Measurements from ENCODE around the gene COL28A1. TPM values are rescaled to one million over a fixed set of nuclear protein-coding genes. Genes with fewer than 3 reads are reported as not detected.
A peak's percentile ranks its signal among the peaks of the same experiment; 100 is the strongest.

The COL28A1 gene
- total and polyA plus RNA-seq, 8 donors, result 0.73 to 2.8 (median 2.1) TPM

DNA sequence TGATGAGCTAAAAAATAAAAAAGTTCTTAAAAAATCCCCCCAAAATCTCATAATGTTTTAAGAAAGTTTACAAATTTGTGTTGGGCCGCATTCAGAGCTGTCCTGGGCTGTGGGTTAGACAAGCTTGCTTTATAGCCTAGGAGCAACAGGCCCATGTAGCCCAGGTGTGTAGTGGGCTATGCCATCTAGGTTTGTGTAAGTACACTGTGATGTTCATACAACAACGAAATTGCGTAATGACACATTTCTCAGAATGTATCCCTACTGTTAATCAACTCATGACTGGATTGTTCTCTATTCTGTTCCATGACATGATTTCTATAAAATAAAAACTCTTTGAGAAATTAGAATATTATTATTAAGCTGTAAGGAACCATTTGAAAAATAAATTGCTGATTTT is 44.0 kb upstream of the COL28A1 start:
- TF ChIP-seq CTCF (IDR thresholded peaks at IDR 0.05), result no peak
- intact Hi-C loops (cut with DNase I), result no loop called here
- ATAC-seq (no peak), DNase-seq (no peak)
- Histone ChIP-seq H3K4me1 (peaks cover 0 to 22% of the 10 kb centered on the region in 2 donors), H3K9me3 (no peaks in the 10 kb centered on the region), H3K27me3 (no peaks in the 10 kb centered on the region), H3K4me3 (no peak overlapping the region), H3K27ac (no peak overlapping the region), H3K36me3 (peaks cover 0 to 6% of the 10 kb centered on the region in 2 donors)

GRCh38 chr7:7577888-7578287 is 42.2 kb upstream of the COL28A1 start:
- no peak overlapping the region for H3K27ac ChIP-seq
- intact Hi-C loops (cut with DNase I), result no loop called here
- ATAC-seq (no peak), DNase-seq (no peak)
- no peaks in the 10 kb centered on the region for H3K9me3 ChIP-seq
- H3K4me1 ChIP-seq, result peaks cover 0 to 22% of the 10 kb centered on the region in 2 donors
- H3K36me3 ChIP-seq, result peaks cover 0 to 8% of the 10 kb centered on the region in 2 donors
- TF ChIP-seq CTCF (IDR thresholded peaks at IDR 0.05), result no peak
- no peaks in the 10 kb centered on the region for H3K27me3 ChIP-seq
- no peak overlapping the region for H3K4me3 ChIP-seq

DNA sequence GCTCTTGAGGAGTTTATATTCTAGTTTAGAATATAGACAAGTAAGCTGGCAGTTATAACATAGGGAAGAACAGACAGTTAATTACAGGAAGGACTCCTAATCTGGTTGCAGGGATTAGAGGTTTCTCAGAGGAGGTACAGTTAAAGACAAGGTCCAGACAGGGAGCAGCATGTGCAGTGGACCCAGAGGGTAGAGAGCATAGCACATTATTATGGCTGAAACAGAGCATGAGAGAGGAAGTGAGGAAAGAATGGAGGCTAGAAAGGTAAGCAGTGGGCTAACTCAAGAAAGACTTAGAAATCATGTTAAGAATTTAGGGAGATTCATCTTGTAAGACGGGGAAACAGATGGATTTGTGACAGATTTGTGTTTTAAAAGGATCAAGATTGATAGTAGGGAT is 40.7 kb upstream of the COL28A1 start:
- Histone ChIP-seq H3K4me1 (peaks cover 0 to 16% of the 10 kb centered on the region in 2 donors), H3K27me3 (no peaks in the 10 kb centered on the region), H3K4me3 (no peak overlapping the region), H3K27ac (no peak overlapping the region), H3K9me3 (no peaks in the 10 kb centered on the region), H3K36me3 (peaks cover 0 to 11% of the 10 kb centered on the region in 2 donors)
- intact Hi-C loops (cut with DNase I), result no loop called here
- ATAC-seq (no peak), DNase-seq (no peak)
- TF ChIP-seq CTCF (IDR thresholded peaks at IDR 0.05), result no peak

GRCh38 chr7:7573701-7574100 is 38.0 kb upstream of the COL28A1 start:
- H3K9me3 ChIP-seq, result no peaks in the 10 kb centered on the region
- H3K4me1 ChIP-seq, result peaks cover under 1 to 40% of the 10 kb centered on the region in 2 donors
- intact Hi-C loops (cut with DNase I), result no loop called here
- TF ChIP-seq CTCF (IDR thresholded peaks at IDR 0.05), result no peak
- no peak overlapping the region for H3K27ac ChIP-seq
- DNase-seq (no peak), ATAC-seq (no peak)
- peaks cover 0 to 6% of the 10 kb centered on the region in 2 donors for H3K36me3 ChIP-seq
- H3K4me3 ChIP-seq, result no peak overlapping the region
- H3K27me3 ChIP-seq, result no peaks in the 10 kb centered on the region

- ATAC-seq (no peak), DNase-seq (peak in 1 of 4 donors; percentile 25)
- H3K27ac ChIP-seq, result no peak overlapping the region
- intact Hi-C loops (cut with DNase I), result no loop called here
- no peak overlapping the region for H3K4me3 ChIP-seq
- peaks cover 0 to 6% of the 10 kb centered on the region in 2 donors for H3K36me3 ChIP-seq
- no peaks in the 10 kb centered on the region for H3K27me3 ChIP-seq
- H3K9me3 ChIP-seq, result no peaks in the 10 kb centered on the region
- no peak for TF ChIP-seq CTCF (IDR thresholded peaks at IDR 0.05)
- peaks cover 9 to 39% of the 10 kb centered on the region in 2 donors for H3K4me1 ChIP-seq
Observed at GRCh38 chr7:7570584-7570983, 34.9 kb upstream of the COL28A1 start.
